G401 (cell line): Measurements from ENCODE around the gene A3GALT2. TPM values are rescaled to one million over a fixed set of nuclear protein-coding genes. Genes with fewer than 3 reads are reported as not detected.

Source experiments
- DNase-seq: peaks from one replicate; pipeline ENCODE4 v3.0.0-alpha.2; 2015; ENCODE audit warnings: low spot score
- in situ Hi-C: cut with HindIII; loops from 2 replicates; pipeline ENCODE4 v1.10.0; 2016; ENCODE audit warnings: low sequenced_read_pairs, mixed read lengths
- total RNA-seq: library from RNA; depleted of rRNA; stranded (reverse); fragments of >200 nt; shearing (Covaris generic); gene quantifications from 2 replicates; pipeline ENCODE4 v1.2.3, GENCODE V29; 2014

The A3GALT2 gene
- total RNA-seq, 1 experiment from 2014 or later: not detected

DNA sequence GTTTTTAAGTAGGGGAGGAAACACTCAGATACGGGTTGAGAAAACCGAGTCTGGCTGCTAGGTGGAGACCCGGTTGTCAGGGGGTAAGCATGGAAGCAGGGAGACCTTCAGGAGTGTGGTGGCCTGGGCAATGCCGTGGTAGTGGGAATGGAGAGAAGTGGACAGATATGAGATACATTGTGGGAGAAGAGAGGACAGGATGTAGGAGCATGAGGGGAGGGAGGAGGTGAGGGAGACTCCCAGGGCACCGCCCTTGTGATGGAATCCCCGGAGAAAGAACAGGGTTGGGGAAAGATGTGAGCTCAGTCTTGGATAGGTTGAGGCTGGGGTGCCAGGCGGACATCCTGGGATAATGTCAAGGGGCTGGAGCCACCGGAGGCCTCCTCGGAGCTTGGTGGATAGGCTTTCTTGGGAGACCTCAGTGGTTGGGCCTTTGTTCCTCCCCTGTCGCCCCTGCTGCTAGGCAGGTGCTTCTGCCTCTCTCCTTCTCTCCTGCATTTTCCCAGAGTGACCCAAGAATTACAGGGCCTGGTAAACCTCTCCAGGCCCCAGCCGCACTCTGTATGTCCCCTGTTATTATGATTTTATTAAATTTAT lies 43.3 kb downstream of the A3GALT2 start:
- DNase-seq: no peak
- in situ Hi-C loops: no loop called here

DNA sequence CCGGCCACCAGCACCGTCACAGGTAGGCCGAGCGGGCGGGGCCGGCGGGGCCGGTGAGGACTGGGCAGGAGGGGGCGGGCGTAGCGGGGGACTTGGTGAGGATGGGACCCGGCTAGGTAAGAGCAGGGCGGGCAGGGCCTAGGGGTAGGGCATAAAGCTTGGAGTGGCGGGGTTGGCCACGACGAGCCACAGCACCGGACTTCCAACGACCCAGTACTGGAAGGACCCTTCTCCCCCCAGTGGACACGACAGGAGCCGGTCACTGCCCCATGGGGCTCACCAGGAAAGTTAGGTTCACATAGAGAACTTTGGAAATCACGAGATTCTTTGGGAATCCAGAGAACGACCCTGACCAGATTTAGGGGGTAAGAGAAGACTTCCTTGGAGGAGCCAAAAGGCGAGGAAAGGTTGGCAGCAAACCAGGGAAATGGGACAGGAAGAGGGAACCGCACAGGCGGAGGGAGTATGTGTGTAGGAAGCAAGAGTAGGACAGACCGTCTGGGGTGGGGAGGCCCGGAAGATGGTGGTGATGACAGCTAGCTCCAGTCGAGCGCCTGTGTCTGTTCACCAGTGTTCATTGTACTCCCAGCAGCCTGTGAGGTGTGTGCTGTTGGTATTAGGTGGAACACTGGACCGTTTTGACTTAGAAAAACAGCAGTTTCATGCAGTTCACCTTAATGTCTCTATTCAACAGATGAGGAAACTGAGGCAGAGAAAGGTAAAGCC lies 44.2 kb downstream of the A3GALT2 start:
- in situ Hi-C loops: no loop called here

DNA sequence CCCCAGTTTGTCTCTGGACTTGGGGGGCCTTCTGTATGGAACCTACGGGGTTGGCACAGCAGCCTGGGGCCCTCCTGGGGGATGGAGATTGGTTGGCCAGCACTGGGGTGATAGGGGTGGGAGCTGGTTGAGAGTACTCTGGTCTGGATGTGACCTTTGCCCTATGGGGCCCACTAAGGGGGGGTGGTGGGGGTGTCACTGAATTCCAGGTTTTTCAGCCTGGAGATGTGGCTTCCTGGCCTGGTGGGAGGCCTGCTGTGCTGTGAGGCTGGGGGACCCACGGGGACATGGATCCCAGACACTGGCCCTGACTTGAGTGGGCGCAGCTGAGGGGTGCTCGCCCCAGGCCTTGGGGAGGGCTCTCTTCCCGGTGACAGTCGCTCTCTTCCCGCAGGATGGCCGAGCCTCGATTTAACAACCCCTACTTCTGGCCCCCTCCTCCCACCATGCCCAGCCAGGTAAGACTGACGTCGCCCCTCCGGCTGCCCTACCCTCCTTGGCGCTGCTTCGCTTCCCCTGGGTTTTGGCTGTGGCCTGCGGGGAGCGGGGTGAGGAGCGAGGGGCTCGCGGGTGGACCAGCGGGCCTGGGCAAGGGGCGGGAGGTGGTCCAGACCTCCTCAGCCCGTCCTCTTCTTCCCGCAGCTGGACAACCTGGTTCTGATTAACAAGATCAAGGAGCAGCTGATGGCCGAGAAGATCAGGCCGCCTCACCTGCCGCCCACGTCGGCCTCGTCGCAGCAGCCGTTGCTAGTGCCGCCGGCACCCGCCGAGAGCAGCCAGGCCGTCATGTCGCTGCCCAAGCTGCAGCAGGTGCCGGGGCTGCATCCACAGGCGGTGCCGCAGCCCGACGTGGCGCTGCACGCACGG lies 45.0 kb downstream of the A3GALT2 start:
- DNase-seq: no peak
- in situ Hi-C loops: no loop called here

More for the DNA sequence above, 44.2 kb downstream of the A3GALT2 start:
- DNase-seq: no peak

DNA sequence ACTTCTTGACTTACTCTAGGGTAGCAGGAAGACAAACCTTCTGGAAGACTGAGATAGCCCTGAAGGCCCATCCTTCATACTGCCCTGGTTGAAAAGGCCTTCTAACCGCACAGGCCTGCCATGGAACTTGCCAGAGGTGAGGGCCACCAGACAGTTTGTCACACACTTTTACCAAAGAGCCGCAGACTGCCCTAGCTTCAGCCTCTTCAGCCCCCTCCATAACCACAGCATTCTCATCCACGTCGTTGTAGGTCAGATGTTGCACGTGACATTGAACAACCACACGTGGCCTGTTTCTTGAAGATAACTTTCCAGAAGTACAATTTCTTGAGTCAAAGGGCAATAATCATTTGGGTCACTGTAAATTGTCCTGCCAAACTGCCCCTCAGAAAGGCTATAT lies 45.7 kb downstream of the A3GALT2 start:
- no peak for DNase-seq
- in situ Hi-C loops: no loop called here

DNA sequence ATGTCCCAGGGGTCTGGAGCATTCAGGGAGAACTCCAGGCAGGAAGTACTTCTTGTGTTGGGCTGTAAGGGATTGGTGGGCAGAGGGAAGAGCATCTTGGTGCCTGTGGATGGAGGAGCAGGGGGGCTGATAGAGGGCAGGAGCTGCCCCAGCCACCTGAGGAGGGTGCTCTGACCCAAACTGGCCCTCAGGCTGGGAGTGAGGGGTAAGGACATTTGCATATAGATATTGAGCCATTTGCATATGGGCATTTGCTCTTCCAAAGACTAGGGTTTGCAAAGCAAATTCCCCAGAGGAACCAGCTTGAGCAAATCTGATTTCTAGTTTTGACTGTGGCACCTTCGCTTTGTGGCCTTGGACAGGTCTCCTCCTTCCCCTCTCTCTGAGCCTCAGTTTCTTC lies 46.5 kb downstream of the A3GALT2 start:
- no peak for DNase-seq
- in situ Hi-C loops: no loop called here

DNA sequence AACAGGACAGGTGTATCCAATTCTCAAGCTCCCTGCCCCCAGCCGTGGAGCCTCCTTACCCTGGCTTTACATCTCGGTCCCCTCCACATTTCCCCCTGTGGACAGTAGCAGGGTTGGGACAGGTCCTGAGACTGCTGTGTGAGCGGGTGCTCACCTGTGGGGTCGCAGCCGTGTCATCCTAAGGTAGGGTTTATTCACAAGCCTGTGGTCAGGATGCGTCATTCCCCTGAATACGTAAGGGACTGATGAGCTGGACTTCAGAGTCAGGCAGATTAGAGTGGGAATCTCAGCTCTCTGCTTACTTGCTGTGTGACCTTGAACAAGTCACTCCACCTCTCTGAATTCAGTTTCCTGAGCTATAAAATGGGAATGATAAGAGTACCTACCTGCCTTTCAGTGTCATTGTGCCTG lies 46.9 kb downstream of the A3GALT2 start:
- DNase-seq: no peak

DNA sequence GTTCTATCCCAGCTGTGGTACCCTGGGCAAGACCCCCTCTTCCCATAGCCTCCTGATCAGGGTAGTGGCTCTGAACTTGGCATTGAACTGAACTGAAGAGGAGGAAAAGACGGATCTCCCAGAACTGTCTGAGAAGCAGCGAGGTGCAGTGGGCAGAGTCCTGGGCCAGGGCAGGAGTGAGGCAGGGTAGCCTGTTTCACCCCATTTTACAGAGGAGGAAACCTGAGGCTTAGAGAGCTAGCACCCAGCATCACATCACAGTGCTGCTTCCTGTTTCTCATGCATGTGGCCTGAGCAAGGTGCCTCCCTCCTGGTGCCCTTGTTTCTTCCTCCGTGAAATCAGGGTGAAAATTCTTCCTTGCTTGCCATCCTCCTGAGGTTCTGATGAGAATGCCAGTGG lies 47.5 kb downstream of the A3GALT2 start:
- in situ Hi-C loops: no loop called here
- DNase-seq: no peak

More for the DNA sequence above, 46.9 kb downstream of the A3GALT2 start:
- in situ Hi-C loops: no loop called here

DNA sequence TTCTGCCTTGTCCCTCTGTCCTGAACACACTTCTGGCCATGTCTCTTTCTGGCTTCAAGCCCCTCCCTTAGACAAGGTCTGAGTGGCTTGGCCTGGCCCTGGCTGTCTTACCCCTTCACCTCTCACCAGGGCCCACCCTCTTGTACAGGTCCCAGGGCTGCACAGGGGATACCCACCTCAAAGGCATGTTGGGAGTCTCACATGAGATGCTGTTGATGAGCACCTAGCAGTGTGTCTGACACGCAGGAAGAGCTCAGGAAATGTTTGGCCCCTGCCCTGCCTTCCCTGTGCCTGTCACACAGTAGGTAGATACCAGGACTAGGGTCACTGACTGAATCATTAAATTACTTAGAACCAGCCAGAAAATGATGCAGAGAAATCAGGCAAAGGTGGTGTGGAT lies 48.0 kb downstream of the A3GALT2 start:
- no peak for DNase-seq
- in situ Hi-C loops: no loop called here

DNA sequence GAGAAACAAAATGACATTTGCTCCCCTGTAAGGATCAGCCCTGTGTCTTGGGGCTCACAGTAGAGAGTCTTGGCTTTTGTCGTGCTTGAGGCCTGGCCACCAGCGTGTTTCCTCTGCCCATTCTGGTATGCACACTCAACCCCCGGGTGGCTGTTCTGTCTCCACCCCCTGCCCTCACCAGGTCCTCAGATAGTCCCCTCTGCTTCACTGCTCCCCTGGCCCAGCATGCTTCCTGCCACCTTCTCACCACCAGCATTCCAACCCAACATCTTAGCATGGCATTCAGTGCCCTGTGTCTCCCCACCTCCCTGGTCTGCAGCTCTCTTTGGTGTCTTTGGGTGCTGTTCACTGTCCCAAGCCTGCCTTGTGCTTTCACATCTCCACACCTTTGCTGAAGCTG lies 48.4 kb downstream of the A3GALT2 start:
- in situ Hi-C loops: no loop called here
- DNase-seq: no peak

DNA sequence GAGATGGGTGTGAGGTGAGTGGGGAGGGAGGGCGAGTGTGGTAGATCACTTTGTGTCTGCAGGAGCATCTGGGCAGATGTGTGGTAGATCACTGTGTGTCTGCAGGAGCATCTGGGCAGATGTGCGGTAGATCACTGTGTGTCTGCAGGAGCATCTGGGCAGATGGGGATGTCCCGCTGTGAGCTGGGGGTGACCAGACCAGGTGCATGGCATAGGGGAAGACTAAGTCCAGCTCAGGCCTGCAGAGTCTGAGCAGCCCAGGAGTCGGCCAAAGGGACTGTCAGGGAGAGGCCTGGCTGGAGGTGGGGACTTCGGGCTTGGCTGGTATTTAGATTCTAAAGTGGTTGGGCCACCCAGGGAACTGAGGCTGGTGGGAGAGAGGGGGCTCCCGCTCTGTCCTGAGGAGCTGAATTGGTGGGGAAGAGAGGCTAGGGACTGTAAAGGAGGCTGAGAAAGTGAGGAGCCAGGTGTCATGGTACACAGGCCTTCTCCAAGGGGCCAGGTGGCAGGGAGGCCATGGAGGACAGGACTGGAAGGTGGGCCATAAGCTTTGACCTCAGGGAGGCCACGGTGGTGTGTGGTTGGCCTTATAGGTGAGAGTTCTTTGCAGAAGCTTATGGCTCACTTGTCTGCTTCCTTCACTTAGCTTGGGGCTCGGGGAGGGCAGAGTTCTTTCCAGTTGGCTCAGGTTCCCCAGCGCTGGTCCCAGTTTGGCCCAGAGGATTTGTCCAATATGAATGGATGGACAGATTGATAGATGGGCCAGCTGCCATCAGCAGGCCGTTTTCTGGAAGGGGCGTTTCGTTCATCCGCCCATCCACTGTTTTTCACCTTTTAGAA lies 49.0 kb downstream of the A3GALT2 start:
- DNase-seq: no peak
- in situ Hi-C loops: no loop called here

DNA sequence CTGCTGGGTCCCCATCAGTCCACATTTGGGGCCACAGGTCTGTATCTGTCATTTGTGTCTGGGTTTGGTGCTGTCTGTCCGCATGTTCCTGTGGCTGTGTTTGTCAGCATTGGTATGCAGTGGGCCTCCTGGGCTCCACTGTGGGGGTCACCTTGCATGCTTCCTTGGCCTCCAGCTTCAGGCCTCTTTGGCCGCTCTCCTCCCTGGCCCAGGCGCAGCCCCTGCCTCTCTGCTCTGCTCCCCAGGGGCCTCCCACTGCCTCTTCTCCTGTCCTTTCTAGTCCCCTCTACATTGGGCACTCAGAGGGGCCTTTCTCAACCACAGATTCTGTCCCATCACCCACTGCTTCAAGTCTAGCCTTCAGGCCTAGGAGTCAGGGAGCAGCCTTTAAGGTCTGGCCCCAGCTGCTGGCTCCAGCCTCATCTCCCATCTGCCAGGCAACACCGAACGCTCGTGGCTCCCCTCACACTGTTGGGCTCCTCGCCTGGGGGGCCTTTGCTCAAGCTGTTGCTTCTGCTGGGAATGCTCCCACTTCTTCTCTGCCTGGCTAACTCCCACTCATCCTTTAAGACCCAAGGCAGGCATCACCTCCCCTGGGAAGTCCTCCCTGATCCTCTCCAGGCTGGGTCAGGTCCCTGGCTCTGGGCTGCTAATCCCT lies 50.0 kb downstream of the A3GALT2 start:
- in situ Hi-C loops: no loop called here
- no peak for DNase-seq

DNA sequence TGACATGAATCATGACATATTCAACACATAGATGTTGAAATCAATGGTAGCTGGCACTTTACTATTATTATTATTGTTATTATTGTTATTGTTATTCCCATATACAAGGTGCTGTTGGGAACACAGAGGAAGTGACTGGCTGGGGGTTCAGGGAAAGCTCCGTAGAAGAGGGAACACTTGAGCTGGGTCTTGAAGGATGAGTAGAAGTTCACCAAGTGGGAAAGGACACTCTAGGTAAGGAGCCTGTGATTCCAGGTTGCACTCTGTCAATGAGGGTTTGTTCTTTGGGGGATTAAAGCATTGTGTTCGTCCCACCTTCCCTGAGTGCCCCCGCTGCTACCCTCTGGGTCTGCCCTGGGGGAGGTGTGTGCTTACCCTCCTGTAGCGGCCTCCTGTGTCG lies 50.5 kb downstream of the A3GALT2 start:
- in situ Hi-C loops: no loop called here

DNA sequence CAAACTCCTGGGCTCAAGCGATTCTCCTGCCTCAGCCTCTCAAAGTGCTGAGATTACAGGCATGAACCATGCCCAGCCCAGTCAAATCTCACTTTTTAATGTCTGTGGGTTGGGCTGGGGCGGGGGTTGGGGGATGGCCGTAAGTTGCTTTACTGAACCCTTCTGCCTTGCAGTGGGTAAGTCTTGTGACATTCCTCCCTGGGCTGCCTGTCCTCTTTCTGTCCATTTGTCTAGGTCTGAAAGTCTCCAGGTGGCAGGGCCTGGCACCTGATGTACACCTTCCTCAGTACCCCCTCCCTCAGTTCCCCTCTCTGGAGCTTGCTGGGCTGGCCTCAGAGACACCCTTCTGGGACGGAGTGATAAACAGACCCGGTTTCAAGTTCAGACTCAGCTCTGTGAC lies 51.3 kb downstream of the A3GALT2 start:
- DNase-seq: no peak
- in situ Hi-C loops: no loop called here

More for the DNA sequence above, 50.5 kb downstream of the A3GALT2 start:
- DNase-seq: no peak

DNA sequence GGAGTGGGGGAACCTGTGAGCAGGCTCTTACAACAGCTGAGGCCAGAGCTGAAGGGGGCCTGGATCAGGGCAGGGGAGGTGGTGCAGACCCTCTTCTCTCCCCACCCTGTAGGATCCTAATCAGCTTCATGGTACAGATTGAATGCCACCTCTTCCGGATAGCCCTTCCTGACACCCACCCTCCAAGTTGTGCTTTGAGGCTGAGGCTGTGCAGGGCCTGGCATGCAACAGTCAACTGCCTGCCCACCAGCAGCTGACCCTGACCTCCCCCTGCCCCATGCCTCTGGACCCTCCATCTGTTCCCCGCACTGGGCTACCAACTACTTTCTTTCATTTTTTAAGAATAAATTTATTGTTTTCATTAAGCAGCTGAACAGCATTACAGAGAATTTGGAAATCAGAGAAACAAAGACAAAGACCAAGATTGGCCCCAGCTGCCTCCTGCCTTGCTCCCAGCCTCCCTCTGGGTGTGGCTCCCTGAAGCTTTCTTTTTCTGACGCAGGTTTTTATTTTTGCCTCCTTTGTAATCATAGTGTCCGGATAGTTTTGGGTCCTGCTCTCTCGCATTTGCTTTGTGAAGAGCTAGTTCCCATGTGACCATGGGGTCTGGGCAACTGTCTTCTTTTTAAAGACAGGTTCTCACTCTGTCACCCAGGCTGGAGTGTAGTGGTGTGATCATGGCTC lies 51.8 kb downstream of the A3GALT2 start:
- in situ Hi-C loops: no loop called here
- no peak for DNase-seq

DNA sequence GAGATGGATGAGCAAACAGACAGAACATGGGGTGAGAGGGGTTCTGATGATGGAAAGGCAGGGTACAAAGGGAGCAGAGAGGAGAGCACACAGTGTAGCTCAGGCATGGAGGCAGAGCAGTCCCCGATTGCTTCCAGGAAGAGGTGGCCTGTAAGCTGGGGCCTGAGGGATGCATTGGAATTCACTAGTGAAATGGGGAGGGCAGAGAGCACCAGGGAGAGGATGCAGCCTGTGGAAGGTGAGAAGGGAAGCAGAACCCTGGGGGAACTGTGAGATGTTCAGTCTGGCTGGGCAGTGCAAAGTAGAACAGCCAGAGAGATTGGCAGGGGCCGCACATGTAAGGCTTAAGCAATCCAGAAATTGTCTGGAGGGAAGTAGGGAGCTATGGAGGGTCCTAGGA lies 52.4 kb downstream of the A3GALT2 start:
- in situ Hi-C loops: no loop called here
- DNase-seq: no peak

DNA sequence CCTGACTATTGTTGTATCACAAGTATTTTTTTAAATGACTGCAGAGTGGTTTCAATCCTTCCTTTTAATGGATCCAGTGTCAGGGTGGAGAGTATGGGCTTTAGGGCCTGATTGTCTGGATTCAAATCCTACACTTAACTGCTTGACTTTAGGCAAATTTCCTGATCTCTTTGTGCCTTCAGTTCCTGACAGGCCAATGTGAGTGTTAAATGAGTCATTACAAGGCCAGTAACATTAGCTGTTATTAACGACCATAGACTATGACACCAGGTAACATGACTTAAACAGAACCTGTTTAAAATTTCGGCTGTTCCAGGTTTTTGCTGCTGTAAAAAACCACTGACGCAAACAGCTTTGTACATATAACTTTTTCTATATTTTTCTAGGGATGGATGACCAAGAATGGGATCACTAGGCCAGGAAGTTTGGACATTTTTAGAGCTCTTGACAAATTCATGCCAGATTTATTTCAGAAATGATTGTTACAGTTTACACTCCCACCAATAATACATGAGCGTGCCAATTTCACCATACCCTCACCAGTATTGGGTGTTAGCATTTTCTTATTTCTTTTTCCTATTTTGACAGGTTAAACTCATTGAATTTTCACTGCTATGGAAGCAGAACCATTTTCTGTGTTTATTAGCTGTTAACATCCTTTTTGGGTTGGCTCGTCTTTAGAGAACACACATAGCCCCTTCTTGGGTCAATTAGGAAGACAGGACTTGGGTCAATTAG lies 53.3 kb downstream of the A3GALT2 start:
- in situ Hi-C loops: no loop called here
- DNase-seq: no peak

DNA sequence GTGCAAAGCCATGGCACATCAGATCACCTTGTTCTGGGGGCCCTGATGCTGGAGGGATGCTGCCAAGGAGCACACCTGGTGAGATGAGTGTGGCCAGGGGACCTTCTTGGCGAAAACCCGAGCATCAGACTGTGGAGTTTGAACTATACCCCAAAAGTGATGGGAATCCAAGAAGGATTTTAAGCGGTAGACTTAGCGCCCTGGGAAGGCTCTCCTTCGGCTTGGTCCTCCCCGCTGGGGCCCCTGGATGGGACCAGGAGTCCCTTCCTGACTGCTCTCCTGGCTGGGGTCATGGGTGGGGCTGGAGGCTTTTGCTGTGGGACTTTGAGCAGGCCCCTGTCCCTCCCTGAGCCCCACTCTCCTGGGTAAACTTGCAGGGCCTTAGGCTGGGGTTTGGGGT lies 54.1 kb downstream of the A3GALT2 start:
- no peak for DNase-seq
- in situ Hi-C loops: no loop called here
